Fibroblast of lung (primary cell): ENCODE data around the gene AIM2. TPM values are rescaled to one million over a fixed set of nuclear protein-coding genes. Genes with fewer than 3 reads are reported as not detected.

Source experiments
- DNase-seq, 2 donors: peaks; one replicate each; pipeline versions ENCODE4 v3.0.0 to v3.0.0-alpha.2; 2010; ENCODE audit warnings: low read depth in 2 of 2
- H2AFZ ChIP-seq: 2 replicates; pipeline ENCODE4 v1.5.1; 2012; ENCODE audit warnings: low read length, control low read depth, inconsistent platforms
- H3K27ac ChIP-seq: 2 replicates; pipeline ENCODE4 v1.5.1; 2011; ENCODE audit warnings: low read length, control low read depth; ENCODE audit not compliant: insufficient read depth
- H3K27me3 ChIP-seq: 2 replicates; pipeline ENCODE4 v1.5.1; 2011; ENCODE audit warnings: mild to moderate bottlenecking, low read length; ENCODE audit not compliant: control insufficient read depth, insufficient read depth
- H3K36me3 ChIP-seq: 2 replicates; pipeline ENCODE4 v1.5.1; 2011; ENCODE audit warnings: low read length; ENCODE audit not compliant: control insufficient read depth, insufficient read depth
- H3K4me1 ChIP-seq: 2 replicates; pipeline ENCODE4 v1.5.1; 2011; ENCODE audit warnings: low read length; ENCODE audit not compliant: control insufficient read depth, insufficient read depth; ENCODE audit errors: extremely low read depth
- H3K4me2 ChIP-seq: 2 replicates; pipeline ENCODE4 v1.5.1; 2011; ENCODE audit warnings: low read length, control low read depth; ENCODE audit not compliant: insufficient read depth; ENCODE audit errors: extremely low read depth
- H3K4me3 ChIP-seq, 4 experiments: fragments of 200-600 bp in 1 of 4; sonication (generic) in 1 of 4; replicated peaks in 1 of 4; 2 replicates each; pipeline ENCODE4 v1.5.1; 2011 to 2016; ENCODE audit warnings: low read length in 4 of 4, low read depth in 3 of 4, mild to moderate bottlenecking in 3 of 4, control low read depth in 2 of 4, inconsistent platforms in 1 of 4, mixed read lengths in 1 of 4; ENCODE audit not compliant: insufficient read depth in 1 of 4; ENCODE audit errors: control extremely low read depth in 1 of 4
- H3K79me2 ChIP-seq: 2 replicates; pipeline ENCODE4 v1.5.1; 2012; ENCODE audit warnings: mild to moderate bottlenecking, low read length, inconsistent platforms; ENCODE audit not compliant: control insufficient read depth, insufficient read depth
- H3K9ac ChIP-seq: 2 replicates; pipeline ENCODE4 v1.5.1; 2011; ENCODE audit warnings: mild to moderate bottlenecking, low read length, control low read depth; ENCODE audit not compliant: insufficient read depth
- H3K9me3 ChIP-seq: 2 replicates; pipeline ENCODE4 v1.5.1; 2012; ENCODE audit warnings: low read depth, low read length; ENCODE audit not compliant: control insufficient read depth, insufficient read depth
- H4K20me1 ChIP-seq: 2 replicates; pipeline ENCODE4 v1.5.1; 2011; ENCODE audit warnings: low read length; ENCODE audit not compliant: control insufficient read depth, insufficient read depth; ENCODE audit errors: extremely low read depth
- CTCF ChIP-seq, 2 donors: IDR thresholded peaks in 1 of 2; conservative IDR thresholded peaks in 1 of 2; 1 replicate in 1 of 2; 2 replicates in 1 of 2; pipeline ENCODE4 v1.5.1; 2011 to 2012; ENCODE audit warnings: low read length in 2 of 2, control low read depth in 1 of 2, inconsistent platforms in 1 of 2, low read depth in 1 of 2, mild to moderate bottlenecking in 1 of 2
- EZH2 ChIP-seq: IDR thresholded peaks from 2 replicates; pipeline ENCODE4 v1.5.1; 2012; ENCODE audit warnings: low read length, control low read depth, mild to moderate bottlenecking; ENCODE audit errors: missing control alignments
- polyA plus RNA-seq, 2 donors: library from polyadenylated mRNA; depleted of rRNA in 1 of 2; stranded (reverse) in 1 of 2; unstranded in 1 of 2; fragments of >200 nt; gene quantifications; 2 replicates each; pipeline ENCODE4 v1.2.1, GENCODE V29; 2011 to 2012; ENCODE audit warnings: missing spikeins in 1 of 2
- total RNA-seq: library from RNA; depleted of rRNA; stranded (reverse); fragments of >200 nt; gene quantifications from 2 replicates; pipeline ENCODE4 v1.2.1, GENCODE V29; 2014

Gene AIM2
- total and polyA plus RNA-seq, 2 donors (not counting 1 experiment from before 2014, with no cell fraction given): not detected

GRCh38 chr1:159025043-159025442 lies 51.5 kb downstream of the AIM2 start:
- TF ChIP-seq EZH2 (no peak), CTCF (conservative IDR thresholded peaks at IDR 0.05 in 1 of 2, IDR thresholded peaks at IDR 0.05 in 1 of 2; ENCODE audit: low read depth in 1 of 2, low read length in 2 of 2) (no peak)
- H3K9ac ChIP-seq: no peak overlapping the region
- DNase-seq: no peak
- peaks cover 50% of the 10 kb centered on the region for H3K79me2 ChIP-seq
- H4K20me1 ChIP-seq: no peaks in the 10 kb centered on the region
- H3K9me3 ChIP-seq: no peaks in the 10 kb centered on the region
- H3K4me2 ChIP-seq: no peak overlapping the region
- H3K27ac ChIP-seq: no peak overlapping the region
- H3K36me3 ChIP-seq: peaks cover 5% of the 10 kb centered on the region
- H3K27me3 ChIP-seq: no peaks in the 10 kb centered on the region
- H2AFZ ChIP-seq: no peak overlapping the region
- H3K4me1 ChIP-seq: no peaks in the 10 kb centered on the region
- no peak overlapping the region for H3K4me3 ChIP-seq

DNA sequence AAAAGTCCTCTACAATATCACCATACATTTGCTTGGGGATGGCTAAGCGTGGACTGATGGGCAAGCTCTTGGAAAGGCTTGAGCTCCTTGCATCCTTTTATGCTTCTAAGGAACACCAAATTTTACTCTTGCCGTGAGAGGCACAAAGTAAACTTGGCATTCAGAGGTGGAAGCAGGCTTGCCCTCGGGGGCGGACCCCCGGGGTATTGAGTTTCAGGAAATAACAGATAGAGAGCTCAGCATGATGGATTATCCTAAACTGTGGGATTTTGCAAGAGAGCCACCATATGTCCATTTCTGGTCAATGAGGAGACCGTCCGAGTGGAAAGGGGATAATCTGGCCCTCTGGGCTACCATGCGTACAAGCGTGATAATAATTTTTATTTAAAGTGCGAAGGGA lies 52.8 kb downstream of the AIM2 start:
- Histone ChIP-seq H3K36me3 (peaks cover 5% of the 10 kb centered on the region), H3K9me3 (no peaks in the 10 kb centered on the region), H3K79me2 (peaks cover 45% of the 10 kb centered on the region), H3K9ac (no peak overlapping the region), H2AFZ (no peak overlapping the region), H4K20me1 (no peaks in the 10 kb centered on the region), H3K27me3 (no peaks in the 10 kb centered on the region), H3K4me2 (no peak overlapping the region), H3K4me1 (no peaks in the 10 kb centered on the region), H3K27ac (no peak overlapping the region), H3K4me3 (no peak overlapping the region)
- TF ChIP-seq CTCF (conservative IDR thresholded peaks at IDR 0.05 in 1 of 2, IDR thresholded peaks at IDR 0.05 in 1 of 2; ENCODE audit: low read depth in 1 of 2, low read length in 2 of 2) (no peak), EZH2 (no peak)
- DNase-seq: no peak

DNA sequence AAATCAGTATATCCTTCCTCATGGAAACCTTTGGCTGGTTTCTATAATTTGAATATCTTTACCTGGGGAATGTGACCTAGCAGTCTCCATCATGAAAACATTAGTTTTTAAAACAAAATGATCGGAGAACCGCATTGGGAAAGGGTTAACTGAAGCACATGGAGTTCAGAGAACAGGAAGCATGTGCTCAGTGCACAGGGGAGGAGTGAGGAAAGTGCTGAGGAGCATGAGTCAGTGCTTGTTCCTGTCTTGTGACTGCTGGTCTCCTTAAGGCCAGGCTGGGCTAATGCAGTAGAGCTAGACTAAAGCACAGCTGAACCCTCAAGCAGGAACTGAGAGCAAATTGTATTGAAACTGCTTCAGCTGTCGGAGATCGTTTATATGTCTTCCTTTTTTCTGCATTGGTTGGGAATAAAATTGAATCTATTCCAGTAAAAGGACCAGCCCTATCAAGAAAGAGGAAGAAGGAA lies 61.1 kb downstream of the AIM2 start:
- peak overlapping the region; percentile 29 for H3K27ac ChIP-seq
- H3K4me2 ChIP-seq: no peak overlapping the region
- no peaks in the 10 kb centered on the region for H4K20me1 ChIP-seq
- peak overlapping the region in 2 of 4 experiments; percentile 2 to 31 for H3K4me3 ChIP-seq
- no peaks in the 10 kb centered on the region for H3K9me3 ChIP-seq
- no peak overlapping the region for H3K9ac ChIP-seq
- H3K79me2 ChIP-seq: peaks cover 57% of the 10 kb centered on the region
- peaks cover 4% of the 10 kb centered on the region for H3K4me1 ChIP-seq
- peak; percentile 86 to 91 for DNase-seq
- peaks cover 8% of the 10 kb centered on the region for H3K36me3 ChIP-seq
- H2AFZ ChIP-seq: no peak overlapping the region
- no peaks in the 10 kb centered on the region for H3K27me3 ChIP-seq
- TF ChIP-seq CTCF (conservative IDR thresholded peaks at IDR 0.05 in 1 of 2, IDR thresholded peaks at IDR 0.05 in 1 of 2; ENCODE audit: low read depth in 1 of 2, low read length in 2 of 2) (no peak), EZH2 (no peak)
